IPS DF 6.9 (cell line): ENCODE measurements around the gene ATG3.

Source experiments
- DNase-seq: peaks from one replicate; pipeline ENCODE4 v3.0.0-alpha.2; 2013; ENCODE audit warnings: low read depth, low spot score
- H3K27ac ChIP-seq: one replicate; pipeline ENCODE4 v1.5.1; 2013; ENCODE audit warnings: low read length, control low read depth
- H3K27me3 ChIP-seq: 2 replicates; pipeline ENCODE4 v1.6.1; 2013; ENCODE audit warnings: mild to moderate bottlenecking, low read length; ENCODE audit not compliant: control insufficient read depth, insufficient read depth
- H3K36me3 ChIP-seq: 2 replicates; pipeline ENCODE4 v1.6.1; 2013; ENCODE audit warnings: low read length; ENCODE audit not compliant: control insufficient read depth, insufficient read depth
- H3K4me1 ChIP-seq: 2 replicates; pipeline ENCODE4 v1.6.1; 2013; ENCODE audit warnings: low read length; ENCODE audit not compliant: control insufficient read depth, insufficient read depth
- H3K4me3 ChIP-seq: 2 replicates; pipeline ENCODE4 v1.5.1; 2013; ENCODE audit warnings: mild to moderate bottlenecking, low read length
- H3K9me3 ChIP-seq: 2 replicates; pipeline ENCODE4 v1.6.1; 2013; ENCODE audit warnings: low read length, inconsistent platforms; ENCODE audit not compliant: control insufficient read depth, insufficient read depth
- WGBS: extraction: QIAGEN DNeasy Blood & Tissue Kit; methylation state at CpG from one replicate; pipeline ENCODE4 v1.1.7; 2013; ENCODE audit warnings: mixed read lengths, missing lambda C conversion rate; ENCODE audit not compliant: insufficient read length, insufficient coverage; 5-methylcytosine and 5-hydroxymethylcytosine counted together

The ATG3 gene

GRCh38 chr3:112561734-112562529, at the start of gene ATG3, which contains the start of gene SLC35A5:
Gene ATG3 (minus strand): TSS chr3:112561962. CDS start chr3:112561528, 434 bp downstream.
Gene SLC35A5 (plus strand): TSS chr3:112562045. CDS start chr3:112563404, 1,359 bp downstream.
- no CpG with 5 or more reads among the region's 58 CpGs for WGBS
- no peaks in the 10 kb centered on the region for H3K27me3 ChIP-seq
- H3K9me3 ChIP-seq, result no peaks in the 10 kb centered on the region
- H3K4me3 ChIP-seq, result peak within 1 kb of the TSS; percentile 84
- DNase-seq, result peak; percentile 80
- no peaks in the 10 kb centered on the region for H3K4me1 ChIP-seq
- no peak within 1 kb of the TSS for H3K27ac ChIP-seq
- no peaks in the 10 kb centered on the region; the same call in 1 of the 2 replicates for H3K36me3 ChIP-seq

GRCh38 chr3:112610121-112610520, 48.4 kb upstream of the ATG3 start:
- no peak for DNase-seq
- Histone ChIP-seq H3K27me3 (no peaks in the 10 kb centered on the region), H3K27ac (no peak overlapping the region), H3K4me3 (no peak overlapping the region), H3K4me1 (no peaks in the 10 kb centered on the region), H3K36me3 (no peaks in the 10 kb centered on the region), H3K9me3 (no peaks in the 10 kb centered on the region)
- 100% methylated on average over 2 of the region's 3 CpGs for WGBS

- no peak overlapping the region for H3K4me3 ChIP-seq
- no peaks in the 10 kb centered on the region for H3K36me3 ChIP-seq
- H3K27me3 ChIP-seq, result no peaks in the 10 kb centered on the region
- no peaks in the 10 kb centered on the region for H3K9me3 ChIP-seq
- DNase-seq, result no peak
- H3K4me1 ChIP-seq, result no peaks in the 10 kb centered on the region
- no peak overlapping the region for H3K27ac ChIP-seq
These were observed 46.1 kb upstream of the ATG3 start for GRCh38 chr3:112607863-112608262.

- H3K27me3 ChIP-seq, result no peaks in the 10 kb centered on the region
- DNase-seq, result no peak
- no peaks in the 10 kb centered on the region for H3K9me3 ChIP-seq
- H3K27ac ChIP-seq, result no peak overlapping the region
- no peak overlapping the region for H3K4me3 ChIP-seq
- H3K36me3 ChIP-seq, result no peaks in the 10 kb centered on the region
- H3K4me1 ChIP-seq, result no peaks in the 10 kb centered on the region
- WGBS, result no CpG with 5 or more reads among the region's 2 CpGs
These were observed 44.3 kb upstream of the ATG3 start for GRCh38 chr3:112606098-112606497.

- no peak for DNase-seq
- Histone ChIP-seq H3K27ac (no peak overlapping the region), H3K36me3 (no peaks in the 10 kb centered on the region)
These were observed 43.5 kb upstream of the ATG3 start for GRCh38 chr3:112605285-112605684.

GRCh38 chr3:112604536-112604935, 42.8 kb upstream of the ATG3 start:
- no peak for DNase-seq
- H3K27ac ChIP-seq, result no peak overlapping the region
- no peak overlapping the region for H3K4me3 ChIP-seq
- H3K36me3 ChIP-seq, result no peaks in the 10 kb centered on the region
- H3K9me3 ChIP-seq, result no peaks in the 10 kb centered on the region
- H3K27me3 ChIP-seq, result no peaks in the 10 kb centered on the region
- no CpG with 5 or more reads among the region's 4 CpGs for WGBS
- H3K4me1 ChIP-seq, result no peaks in the 10 kb centered on the region

More at GRCh38 chr3:112605285-112605684, 43.5 kb upstream of the ATG3 start:
- no peaks in the 10 kb centered on the region for H3K4me1 ChIP-seq
- H3K27me3 ChIP-seq, result no peaks in the 10 kb centered on the region
- no peak overlapping the region for H3K4me3 ChIP-seq
- no peaks in the 10 kb centered on the region for H3K9me3 ChIP-seq
- WGBS, result no CpG with 5 or more reads among the region's 9 CpGs

- no peak overlapping the region for H3K4me3 ChIP-seq
- no peak for DNase-seq
- no peak overlapping the region for H3K27ac ChIP-seq
- no peaks in the 10 kb centered on the region for H3K36me3 ChIP-seq
- no peaks in the 10 kb centered on the region for H3K27me3 ChIP-seq
- no peaks in the 10 kb centered on the region for H3K4me1 ChIP-seq
- no peaks in the 10 kb centered on the region for H3K9me3 ChIP-seq
These were observed 40.6 kb upstream of the ATG3 start for GRCh38 chr3:112602217-112602838.

GRCh38 chr3:112598731-112599130, 37.0 kb upstream of the ATG3 start:
- no peaks in the 10 kb centered on the region for H3K9me3 ChIP-seq
- no peaks in the 10 kb centered on the region for H3K4me1 ChIP-seq
- DNase-seq, result no peak
- no peaks in the 10 kb centered on the region for H3K27me3 ChIP-seq
- no peaks in the 10 kb centered on the region for H3K36me3 ChIP-seq
- no peak overlapping the region for H3K27ac ChIP-seq
- no peak overlapping the region for H3K4me3 ChIP-seq

GRCh38 chr3:112597945-112598344, 36.2 kb upstream of the ATG3 start:
- Histone ChIP-seq H3K36me3 (no peaks in the 10 kb centered on the region), H3K27ac (no peak overlapping the region), H3K9me3 (no peaks in the 10 kb centered on the region), H3K4me3 (no peak overlapping the region), H3K4me1 (no peaks in the 10 kb centered on the region), H3K27me3 (no peaks in the 10 kb centered on the region)
- WGBS, result no CpG with 5 or more reads among the region's 2 CpGs
- DNase-seq, result no peak

- WGBS, result no CpG with 5 or more reads among the region's 2 CpGs
- Histone ChIP-seq H3K4me1 (no peaks in the 10 kb centered on the region), H3K4me3 (no peak overlapping the region), H3K27me3 (no peaks in the 10 kb centered on the region), H3K27ac (no peak overlapping the region), H3K36me3 (no peaks in the 10 kb centered on the region), H3K9me3 (no peaks in the 10 kb centered on the region)
- no peak for DNase-seq
These were observed 33.1 kb upstream of the ATG3 start for GRCh38 chr3:112594856-112595255.

- H3K4me3 ChIP-seq, result no peak overlapping the region
- no peaks in the 10 kb centered on the region for H3K36me3 ChIP-seq
- no peak for DNase-seq
- H3K4me1 ChIP-seq, result no peaks in the 10 kb centered on the region
- H3K9me3 ChIP-seq, result no peaks in the 10 kb centered on the region
- H3K27me3 ChIP-seq, result no peaks in the 10 kb centered on the region
- no peak overlapping the region for H3K27ac ChIP-seq
These were observed 31.5 kb upstream of the ATG3 start for GRCh38 chr3:112593258-112593657.
